ENCODE results near the gene SIK2.

The SIK2 gene

DNA sequence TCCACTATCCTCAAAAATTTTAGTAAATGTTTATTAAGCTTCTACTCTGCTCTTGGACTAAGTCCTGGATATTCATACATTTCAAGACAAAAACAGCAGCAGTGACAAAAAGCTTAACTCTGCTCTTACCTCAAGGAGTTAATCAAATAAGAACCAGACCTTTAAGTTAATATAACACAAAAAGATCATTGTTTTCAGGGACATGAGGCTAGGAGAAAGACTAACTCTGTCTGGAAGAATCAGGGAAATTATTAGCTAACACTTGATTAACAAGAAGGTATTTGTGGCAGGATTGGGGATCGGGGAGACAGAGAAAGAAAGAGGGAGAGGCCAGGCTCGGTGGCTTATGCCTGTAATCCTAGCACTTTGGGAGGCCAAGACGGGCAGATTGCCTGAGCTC, 89.5 kb downstream of the SIK2 start:
- H3K27me3 ChIP-seq (ENCODE audit: control insufficient read depth in 1 of 2, insufficient read depth in 2 of 2, low read length in 2 of 2) = no peaks in the 10 kb centered on the region
- no peak overlapping the region for H3K27ac ChIP-seq (ENCODE audit: low read depth, low read length)
- peaks cover 12% of the 10 kb centered on the region for H3K36me3 ChIP-seq (ENCODE audit: insufficient read depth, low read length)
- no peak overlapping the region for H3K9ac ChIP-seq (ENCODE audit: low read length)
- no peak overlapping the region for H3K4me3 ChIP-seq (ENCODE audit: low read depth in 1 of 2, low read length in 2 of 2)
- no peaks in the 10 kb centered on the region for H3K4me1 ChIP-seq (ENCODE audit: insufficient read depth, low read length)
- H3K9me3 ChIP-seq (ENCODE audit: low read length) = no peaks in the 10 kb centered on the region

DNA sequence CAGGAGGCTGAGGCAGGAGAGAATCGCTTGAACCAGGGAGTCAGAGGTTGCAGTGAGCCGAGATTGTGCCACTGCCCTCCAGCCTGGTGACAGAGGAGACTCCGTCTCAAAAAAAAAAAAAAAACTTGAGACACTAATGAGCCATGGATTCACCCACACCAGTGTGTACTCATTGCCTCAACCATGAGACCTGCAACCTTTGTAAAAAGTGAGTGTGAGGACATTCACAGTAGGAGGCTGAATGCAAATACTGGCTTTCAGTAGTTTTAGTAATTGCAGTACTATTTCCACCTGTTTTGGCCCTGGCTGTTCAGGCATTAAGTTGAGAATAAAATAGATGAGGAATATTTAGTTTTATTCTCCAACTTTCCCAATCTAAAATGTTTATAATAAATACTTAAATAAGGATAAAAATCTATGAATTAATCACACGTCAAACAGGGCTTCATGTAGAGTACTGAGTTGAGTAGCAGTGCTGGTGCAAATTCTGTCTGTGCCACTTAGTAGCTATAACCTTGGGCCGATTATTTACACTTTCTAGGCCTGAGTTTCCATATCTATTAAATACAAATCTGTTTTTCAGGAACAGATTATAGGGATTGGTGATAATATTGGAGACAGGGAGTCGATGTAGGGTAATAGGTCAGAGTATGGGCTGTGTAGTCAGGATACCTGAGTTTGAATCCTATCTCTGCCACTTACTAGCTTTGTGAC, 91.1 kb downstream of the SIK2 start:
- H3K9ac ChIP-seq (ENCODE audit: low read length) = no peak overlapping the region
- H3K9me3 ChIP-seq (ENCODE audit: low read length) = no peaks in the 10 kb centered on the region
- H3K27ac ChIP-seq (ENCODE audit: low read depth, low read length) = no peak overlapping the region
- no peak overlapping the region for H3K4me3 ChIP-seq (ENCODE audit: low read depth in 1 of 2, low read length in 2 of 2)
- H3K36me3 ChIP-seq (ENCODE audit: insufficient read depth, low read length) = peaks cover 6% of the 10 kb centered on the region
- no peaks in the 10 kb centered on the region for H3K27me3 ChIP-seq (ENCODE audit: control insufficient read depth in 1 of 2, insufficient read depth in 2 of 2, low read length in 2 of 2)
- H3K4me1 ChIP-seq (ENCODE audit: insufficient read depth, low read length) = no peaks in the 10 kb centered on the region

DNA sequence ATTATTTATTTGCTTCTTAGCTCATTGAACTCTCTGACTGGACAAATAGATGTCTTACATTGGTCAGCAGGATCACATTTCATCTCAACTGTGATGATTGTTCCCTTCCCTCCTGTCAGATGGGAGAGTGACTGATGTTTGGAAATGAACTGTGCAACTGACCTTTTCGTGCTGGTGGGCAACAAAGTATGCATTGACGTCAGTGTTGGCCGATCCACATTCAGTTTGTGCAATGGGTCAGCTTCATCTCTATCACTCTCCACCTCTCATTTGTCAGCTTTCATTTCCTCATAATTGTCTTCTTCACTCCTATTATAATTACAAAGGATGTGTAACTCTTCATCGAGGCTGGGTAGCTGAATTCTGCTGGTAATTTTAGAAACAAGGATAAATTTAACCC, 92.6 kb downstream of the SIK2 start:
- Histone ChIP-seq H3K27ac (ENCODE audit: low read depth, low read length) (no peak overlapping the region), H3K9me3 (ENCODE audit: low read length) (no peaks in the 10 kb centered on the region), H3K9ac (ENCODE audit: low read length) (no peak overlapping the region), H3K4me1 (ENCODE audit: insufficient read depth, low read length) (no peaks in the 10 kb centered on the region), H3K4me3 (ENCODE audit: low read depth in 1 of 2, low read length in 2 of 2) (no peak overlapping the region), H3K27me3 (ENCODE audit: control insufficient read depth in 1 of 2, insufficient read depth in 2 of 2, low read length in 2 of 2) (no peaks in the 10 kb centered on the region), H3K36me3 (ENCODE audit: insufficient read depth, low read length) (no peaks in the 10 kb centered on the region)

DNA sequence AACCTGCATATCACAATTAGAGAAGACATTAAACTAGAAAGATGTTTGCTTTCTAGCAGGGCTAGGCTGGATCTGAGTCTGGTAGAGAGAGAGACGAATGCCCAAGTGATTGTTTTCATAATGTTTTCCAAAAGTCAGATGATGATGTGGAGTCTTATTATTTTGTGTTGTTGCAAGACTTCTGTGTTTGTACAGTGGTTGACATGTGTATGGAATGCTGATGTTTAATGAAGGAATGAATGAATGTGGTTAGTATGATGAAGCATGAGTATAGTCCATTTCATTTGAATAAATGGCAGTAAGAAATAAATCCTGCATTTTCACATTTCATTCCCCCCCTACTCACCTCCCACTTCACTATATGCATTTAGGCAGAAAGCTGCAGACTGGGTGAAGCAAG, 94.3 kb downstream of the SIK2 start:
- Histone ChIP-seq H3K9me3 (ENCODE audit: low read length) (no peaks in the 10 kb centered on the region), H3K4me1 (ENCODE audit: insufficient read depth, low read length) (no peaks in the 10 kb centered on the region), H3K27ac (ENCODE audit: low read depth, low read length) (no peak overlapping the region), H3K4me3 (ENCODE audit: low read depth in 1 of 2, low read length in 2 of 2) (no peak overlapping the region), H3K9ac (ENCODE audit: low read length) (no peak overlapping the region), H3K36me3 (ENCODE audit: insufficient read depth, low read length) (no peaks in the 10 kb centered on the region), H3K27me3 (ENCODE audit: control insufficient read depth in 1 of 2, insufficient read depth in 2 of 2, low read length in 2 of 2) (no peaks in the 10 kb centered on the region)

DNA sequence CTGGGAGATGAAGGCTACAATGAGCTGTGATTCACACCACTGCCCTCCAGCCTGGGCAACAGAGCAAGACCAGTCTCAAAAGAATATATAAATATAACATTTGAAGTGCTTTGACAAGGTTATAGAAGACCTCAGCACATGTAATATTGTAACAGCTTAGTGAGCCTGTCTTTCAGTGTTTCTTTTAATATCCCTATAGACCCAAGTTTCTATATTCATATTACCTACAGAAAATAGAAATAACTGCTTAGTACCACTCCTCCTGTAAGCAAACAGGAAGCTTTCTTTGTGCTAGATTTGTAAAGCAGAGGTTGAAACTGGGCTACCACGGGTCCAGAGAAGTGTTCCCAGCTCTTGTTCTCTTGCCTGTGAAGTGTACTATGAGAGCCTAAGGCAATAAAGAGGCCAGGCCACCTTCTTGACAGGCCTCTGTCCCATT, 95.7 kb downstream of the SIK2 start:
- Histone ChIP-seq H3K4me1 (ENCODE audit: insufficient read depth, low read length) (no peaks in the 10 kb centered on the region), H3K9me3 (ENCODE audit: low read length) (no peaks in the 10 kb centered on the region), H3K9ac (ENCODE audit: low read length) (no peak overlapping the region), H3K4me3 (ENCODE audit: low read depth in 1 of 2, low read length in 2 of 2) (no peak overlapping the region), H3K27me3 (ENCODE audit: control insufficient read depth in 1 of 2, insufficient read depth in 2 of 2, low read length in 2 of 2) (no peaks in the 10 kb centered on the region), H3K27ac (ENCODE audit: low read depth, low read length) (no peak overlapping the region), H3K36me3 (ENCODE audit: insufficient read depth, low read length) (peaks cover 3% of the 10 kb centered on the region)

DNA sequence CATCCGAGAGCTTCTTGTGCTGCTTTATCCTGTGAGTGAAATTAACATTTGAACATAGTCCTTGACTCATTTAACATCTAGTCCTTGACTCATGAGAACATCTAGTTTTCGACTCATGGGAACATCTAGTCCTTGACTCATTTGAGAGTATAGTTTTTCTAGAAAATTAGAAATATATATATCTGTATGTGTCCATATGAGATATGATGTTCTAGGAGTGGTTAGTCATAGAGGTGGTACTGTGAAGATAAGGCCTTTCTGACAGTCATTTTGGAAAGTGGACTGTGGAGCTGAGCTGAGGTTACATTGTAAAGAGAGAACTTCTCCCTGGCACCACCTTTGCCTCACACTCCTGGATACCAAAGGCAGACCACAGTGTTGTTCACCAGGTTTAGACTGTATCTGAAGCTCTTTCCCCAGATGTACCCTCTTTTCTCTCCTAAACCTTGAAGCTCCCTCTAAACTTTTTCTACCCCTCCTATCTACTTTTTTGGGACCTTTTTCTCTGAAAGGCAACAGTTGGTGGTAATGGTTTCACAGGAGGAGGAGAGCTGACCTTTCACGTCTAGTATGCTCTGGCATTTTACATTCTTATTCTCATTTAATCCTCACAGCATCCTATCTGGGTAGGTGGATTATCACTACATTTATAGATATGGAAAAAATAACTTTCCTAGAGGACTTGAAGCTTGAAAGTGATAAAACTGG, 96.8 kb downstream of the SIK2 start:
- H3K4me1 ChIP-seq (ENCODE audit: insufficient read depth, low read length) = no peaks in the 10 kb centered on the region

DNA sequence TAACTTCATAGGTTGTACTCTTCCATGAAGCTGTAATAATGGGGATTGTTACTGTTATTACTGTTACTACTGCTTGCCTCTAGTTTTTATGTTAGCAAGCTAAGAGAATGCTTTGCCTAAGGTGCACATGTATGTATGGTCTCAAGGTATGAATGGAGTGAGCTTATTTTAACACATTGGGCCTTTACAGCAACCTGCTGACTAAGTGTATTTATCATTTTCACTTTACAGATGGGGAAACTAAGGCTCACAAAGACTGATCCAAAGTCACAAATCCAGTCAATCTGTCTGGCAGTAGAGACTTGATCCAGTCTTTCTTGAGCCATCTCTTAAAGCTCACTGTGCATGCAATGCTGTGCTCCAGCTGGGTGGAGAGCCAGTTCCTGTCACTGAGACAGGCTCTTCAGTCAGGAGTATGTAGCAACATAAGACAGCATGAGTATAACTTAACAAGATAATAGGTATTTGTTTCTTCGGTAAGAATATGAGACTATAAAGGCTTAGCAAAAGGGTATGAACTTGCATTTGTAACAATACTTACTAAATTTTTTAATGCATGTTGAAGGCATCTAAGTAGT, 97.4 kb downstream of the SIK2 start:
- peaks cover 20% of the 10 kb centered on the region for H3K36me3 ChIP-seq (ENCODE audit: insufficient read depth, low read length)
- H3K27me3 ChIP-seq (ENCODE audit: control insufficient read depth in 1 of 2, insufficient read depth in 2 of 2, low read length in 2 of 2) = no peaks in the 10 kb centered on the region
- no peak overlapping the region for H3K9ac ChIP-seq (ENCODE audit: low read length)
- no peaks in the 10 kb centered on the region for H3K4me1 ChIP-seq (ENCODE audit: insufficient read depth, low read length)
- no peaks in the 10 kb centered on the region for H3K9me3 ChIP-seq (ENCODE audit: low read length)
- H3K27ac ChIP-seq (ENCODE audit: low read depth, low read length) = no peak overlapping the region
- no peak overlapping the region for H3K4me3 ChIP-seq (ENCODE audit: low read depth in 1 of 2, low read length in 2 of 2)

More for the DNA sequence above, 96.8 kb downstream of the SIK2 start:
- Histone ChIP-seq H3K4me3 (ENCODE audit: low read depth in 1 of 2, low read length in 2 of 2) (no peak overlapping the region), H3K9me3 (ENCODE audit: low read length) (no peaks in the 10 kb centered on the region), H3K27ac (ENCODE audit: low read depth, low read length) (no peak overlapping the region), H3K36me3 (ENCODE audit: insufficient read depth, low read length) (peaks cover 14% of the 10 kb centered on the region), H3K9ac (ENCODE audit: low read length) (no peak overlapping the region), H3K27me3 (ENCODE audit: control insufficient read depth in 1 of 2, insufficient read depth in 2 of 2, low read length in 2 of 2) (no peaks in the 10 kb centered on the region)

DNA sequence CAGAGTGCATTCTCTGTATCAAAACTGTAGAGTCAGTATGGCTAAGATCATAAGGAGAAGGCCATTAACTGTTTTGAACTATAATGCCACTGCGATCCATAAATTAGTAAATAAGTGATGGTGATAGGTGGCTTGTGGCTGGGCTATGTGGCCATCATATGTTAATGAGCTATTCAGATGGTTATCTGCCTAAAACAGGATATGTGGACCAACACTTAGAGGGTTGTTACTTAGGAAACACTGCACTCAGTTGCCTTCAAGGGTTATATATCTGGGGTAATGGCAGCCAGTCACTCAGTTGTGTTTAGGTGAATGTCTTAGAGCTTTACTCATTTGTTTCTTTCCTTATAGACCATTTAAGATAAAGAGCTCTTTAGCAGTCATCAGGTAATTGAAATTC, 97.9 kb downstream of the SIK2 start:
- H3K27me3 ChIP-seq (ENCODE audit: control insufficient read depth in 1 of 2, insufficient read depth in 2 of 2, low read length in 2 of 2) = no peaks in the 10 kb centered on the region
- no peak overlapping the region for H3K27ac ChIP-seq (ENCODE audit: low read depth, low read length)
- H3K36me3 ChIP-seq (ENCODE audit: insufficient read depth, low read length) = peaks cover 25% of the 10 kb centered on the region

DNA sequence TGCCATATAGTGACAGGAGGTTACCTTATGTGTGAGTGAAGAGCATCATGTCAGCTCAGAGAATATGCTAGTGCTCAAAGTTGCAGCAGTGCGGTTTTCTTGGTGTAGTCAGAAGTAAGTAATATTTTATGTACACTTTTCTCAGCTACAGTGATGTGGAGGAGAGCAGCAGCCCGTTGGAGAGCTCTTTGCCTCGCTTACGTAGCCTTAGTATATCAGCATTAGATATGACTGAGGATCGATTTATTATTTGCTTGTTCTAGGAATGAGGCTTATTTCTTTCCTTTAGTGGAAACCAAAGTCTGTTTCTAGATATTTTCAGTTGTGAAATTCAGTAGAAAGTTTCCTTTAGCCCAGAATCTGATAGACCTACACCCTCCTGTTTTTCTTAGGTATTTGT, 100.4 kb downstream of the SIK2 start:
- Histone ChIP-seq H3K27ac (ENCODE audit: low read depth, low read length) (no peak overlapping the region), H3K4me3 (ENCODE audit: low read depth in 1 of 2, low read length in 2 of 2) (no peak overlapping the region), H3K9me3 (ENCODE audit: low read length) (no peaks in the 10 kb centered on the region), H3K9ac (ENCODE audit: low read length) (no peak overlapping the region), H3K36me3 (ENCODE audit: insufficient read depth, low read length) (peaks cover 33% of the 10 kb centered on the region), H3K4me1 (ENCODE audit: insufficient read depth, low read length) (peaks cover 8% of the 10 kb centered on the region), H3K27me3 (ENCODE audit: control insufficient read depth in 1 of 2, insufficient read depth in 2 of 2, low read length in 2 of 2) (no peaks in the 10 kb centered on the region)

More for the DNA sequence above, 97.9 kb downstream of the SIK2 start:
- Histone ChIP-seq H3K9ac (ENCODE audit: low read length) (no peak overlapping the region), H3K4me1 (ENCODE audit: insufficient read depth, low read length) (no peaks in the 10 kb centered on the region), H3K9me3 (ENCODE audit: low read length) (no peaks in the 10 kb centered on the region), H3K4me3 (ENCODE audit: low read depth in 1 of 2, low read length in 2 of 2) (no peak overlapping the region)

DNA sequence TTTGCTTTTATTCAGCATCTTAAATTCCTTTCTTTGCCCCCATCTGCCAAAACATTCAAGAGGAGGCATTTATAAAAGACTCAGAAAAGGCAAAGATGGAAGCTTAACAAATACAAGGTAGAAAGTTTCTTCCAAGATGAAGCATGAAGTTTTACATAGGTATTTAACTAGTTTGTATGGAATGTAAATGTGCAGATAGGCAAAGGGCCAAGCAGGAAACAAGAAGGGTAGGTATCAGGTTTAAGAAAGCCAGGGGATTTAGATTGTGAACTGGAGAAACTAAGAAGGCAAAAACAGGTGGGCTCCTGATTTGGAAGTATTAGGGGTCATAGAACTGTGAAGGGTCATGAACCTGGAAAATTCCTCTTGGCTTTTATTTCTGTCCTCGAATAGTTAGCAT, 101.3 kb downstream of the SIK2 start:
- Histone ChIP-seq H3K4me1 (ENCODE audit: insufficient read depth, low read length) (peaks cover 11% of the 10 kb centered on the region), H3K9ac (ENCODE audit: low read length) (no peak overlapping the region), H3K27ac (ENCODE audit: low read depth, low read length) (no peak overlapping the region), H3K9me3 (ENCODE audit: low read length) (no peaks in the 10 kb centered on the region), H3K27me3 (ENCODE audit: control insufficient read depth in 1 of 2, insufficient read depth in 2 of 2, low read length in 2 of 2) (no peaks in the 10 kb centered on the region), H3K36me3 (ENCODE audit: insufficient read depth, low read length) (peaks cover 37% of the 10 kb centered on the region), H3K4me3 (ENCODE audit: low read depth in 1 of 2, low read length in 2 of 2) (no peak overlapping the region)

DNA sequence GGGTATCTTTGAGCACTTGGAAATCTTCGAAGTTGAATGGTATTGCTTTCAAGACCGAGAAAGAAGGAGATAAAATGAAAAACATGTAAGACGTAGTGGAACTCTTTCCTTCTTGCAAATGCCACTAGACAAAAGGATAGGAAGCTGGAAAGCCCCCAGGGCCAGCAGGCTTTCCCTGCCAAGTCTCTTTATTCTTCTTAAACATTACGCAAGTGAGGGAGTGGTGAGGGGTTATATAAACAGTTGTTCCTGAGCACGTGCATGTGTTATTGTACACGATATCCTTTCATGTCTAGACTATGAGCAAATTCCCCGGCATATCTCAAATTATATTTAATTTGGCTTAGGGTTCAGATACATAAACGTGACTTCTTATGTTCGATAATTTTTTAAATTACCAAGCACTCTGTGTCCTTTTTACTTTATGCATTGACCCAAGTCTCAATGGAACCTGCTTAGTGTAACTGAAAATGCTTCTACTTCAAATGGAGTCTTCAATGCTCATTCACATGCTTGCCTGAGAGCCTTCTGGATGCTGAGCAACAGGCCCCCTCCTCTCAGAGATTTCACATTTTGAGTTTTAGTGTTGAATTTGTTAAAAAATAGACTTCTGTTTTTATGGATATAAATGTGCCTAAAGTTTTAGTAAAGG, 104.9 kb downstream of the SIK2 start:
- Histone ChIP-seq H3K9me3 (ENCODE audit: low read length) (no peaks in the 10 kb centered on the region), H3K4me3 (ENCODE audit: low read depth in 1 of 2, low read length in 2 of 2) (no peak overlapping the region), H3K36me3 (ENCODE audit: insufficient read depth, low read length) (peaks cover 42% of the 10 kb centered on the region), H3K9ac (ENCODE audit: low read length) (no peak overlapping the region), H3K27me3 (ENCODE audit: control insufficient read depth in 1 of 2, insufficient read depth in 2 of 2, low read length in 2 of 2) (no peaks in the 10 kb centered on the region), H3K27ac (ENCODE audit: low read depth, low read length) (no peak overlapping the region), H3K4me1 (ENCODE audit: insufficient read depth, low read length) (peaks cover 11% of the 10 kb centered on the region)

Measured in muscle layer of colon (tissue), 2 donors.